ENCODE data around the gene CTBP1. TPM values are rescaled to one million over a fixed set of nuclear protein-coding genes. Genes with fewer than 3 reads are reported as not detected.

The CTBP1 gene
- total RNA-seq = 218 and 235 TPM in 2 replicates

GRCh38 chr4:1248245-1249147 lies at the start of gene CTBP1:
CTBP1 (minus strand) TSS chr4:1249130; CDS start chr4:1241331, 7,799 bp downstream.

GRCh38 chr4:1289207-1290164 lies 40.6 kb upstream of the CTBP1 start, which contains the start of gene MAEA:
MAEA (plus strand) TSS chr4:1289891; CDS start chr4:1289914, 23 bp downstream.

GRCh38 chr4:1172228-1172851 lies 76.6 kb downstream of the CTBP1 start, which contains the start of gene SPON2:
SPON2 (minus strand) TSS chr4:1172583.

Other genes with a start within 250 kb of the CTBP1 start
- 5.7 and 8.7 TPM in 2 replicates for gene FGFRL1, start 237.5 kb downstream of the CTBP1 start, total RNA-seq
- 0.54 and 0.69 TPM in 2 replicates for gene RNF212, start 135.6 kb downstream of the CTBP1 start, total RNA-seq
- gene SPON2, start 76.5 kb downstream of the CTBP1 start, total RNA-seq = 0.34 and 2.5 TPM in 2 replicates
- gene MAEA, start 40.8 kb upstream of the CTBP1 start, total RNA-seq = 50.1 and 59.5 TPM in 2 replicates
- 4.2 and 4.6 TPM in 2 replicates for gene UVSSA, start 98.1 kb upstream of the CTBP1 start, total RNA-seq
- not detected in 2 replicates for gene NKX1-1, start 157.3 kb upstream of the CTBP1 start, total RNA-seq

Data from dermis lymphatic vessel endothelial cell (primary cell).